H1 (cell line): ENCODE data around the gene SMPDL3B. TPM values are rescaled to one million over a fixed set of nuclear protein-coding genes. Genes with fewer than 3 reads are reported as not detected.

Experiments
- ASH2L ChIP-seq: fragments of 200-600, 300-600 bp; sonication (generic); IDR thresholded peaks from one replicate; pipeline ENCODE4 v1.7.1; 2017; ENCODE audit warnings: low read length
- FOSL1 ChIP-seq: IDR thresholded peaks from 2 replicates; pipeline ENCODE4 v1.6.1; 2011; ENCODE audit warnings: mild to moderate bottlenecking, low read depth, low read length, moderate library complexity; ENCODE audit not compliant: insufficient read depth
- RNF2 ChIP-seq: fragments of 200-900, 300-1000 bp; sonication (generic); IDR thresholded peaks from 2 replicates; pipeline ENCODE4 v1.7.1; 2016; ENCODE audit warnings: borderline replicate concordance, low read depth, mild to moderate bottlenecking, antibody characterized with exemption, low read length; ENCODE audit not compliant: poor library complexity, severe bottlenecking; ENCODE audit errors: missing control alignments
- polyA plus RNA-seq, 7 experiments: library from polyadenylated mRNA; depleted of rRNA in 3 of 7; stranded (reverse) in 5 of 7; unstranded in 2 of 7; fragments of >200 nt in 5 of 7; fragments of 200-250 nt in 2 of 7; gene quantifications; 1 replicate in 5 of 7; 2 replicates in 1 of 7; 4 replicates in 1 of 7; pipeline versions ENCODE4 v1.2.1 to v1.2.3, GENCODE V29; 2011 to 2013; ENCODE audit warnings: missing spikeins in 2 of 7, mixed read lengths in 2 of 7
- total RNA-seq: library from RNA; stranded (reverse); fragmentation: NEBNext Ultra II Directional; extraction: Animal tissue kit (Norgen Biotek cat#: 25700); gene quantifications from 2 replicates; pipeline ENCODE4 v1.2.1, GENCODE V29; 2021

Gene SMPDL3B
- total and polyA plus RNA-seq, 2 of the 8 experiments (the other 6 are each of a cell fraction or from before 2014, with no cell fraction given): 54.7 to 143 TPM

DNA sequence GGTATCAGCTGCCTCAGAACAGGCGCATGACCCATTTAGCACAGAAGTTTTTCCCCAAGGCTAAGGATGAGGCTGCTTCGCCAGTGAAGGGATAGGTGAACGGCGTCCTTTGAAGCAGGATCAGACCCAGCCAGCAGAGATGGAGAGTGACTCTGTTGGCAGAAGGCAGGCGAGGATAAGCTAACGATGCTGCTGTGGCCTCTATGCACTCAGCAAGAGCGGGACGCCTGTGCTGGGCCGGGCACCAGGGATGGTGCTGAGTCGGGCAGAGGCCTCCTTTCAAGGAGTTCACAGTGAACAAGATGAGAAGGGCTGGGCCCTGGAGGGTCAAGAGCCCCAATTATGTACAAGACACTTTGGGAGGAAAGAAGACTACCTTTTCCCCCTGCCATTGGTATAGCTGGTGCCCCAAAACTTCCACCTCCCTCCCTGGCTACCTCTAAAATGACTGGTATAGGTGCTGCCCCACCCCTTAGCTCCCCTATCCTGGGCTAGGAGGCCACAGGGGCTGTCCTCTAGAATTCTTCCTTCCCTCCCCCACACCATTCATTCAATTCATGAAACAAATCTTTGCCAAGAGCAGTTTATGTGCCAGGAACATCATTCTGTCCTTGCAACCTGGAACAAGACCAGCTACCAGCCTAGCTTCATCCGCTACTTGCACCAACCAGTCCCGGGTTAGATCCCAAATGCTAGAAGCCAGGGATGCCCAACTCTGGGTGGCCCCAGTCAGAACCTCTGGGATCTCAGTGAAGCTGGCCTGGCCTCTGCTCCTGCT lies 32.5 kb downstream of the SMPDL3B start (continued):
- TF ChIP-seq ASH2L (no peak), FOSL1 (no peak), RNF2 (no peak)
